Sigmoid colon (tissue), 7 donors: ENCODE data around the gene RARS1. TPM values are rescaled to one million over a fixed set of nuclear protein-coding genes. Genes with fewer than 3 reads are reported as not detected.

Source experiments
- DNase-seq: peaks from one replicate; pipeline ENCODE4 v3.0.0-alpha.2; 2019
- H3K27ac ChIP-seq, 4 donors: fragments of 200-600 bp; sonication (generic); one replicate each; pipeline ENCODE4 v1.5.1; 2016 to 2019; ENCODE audit warnings: mild to moderate bottlenecking in 1 of 4
- H3K27me3 ChIP-seq, 3 donors: fragments of 200-600 bp; sonication (generic); one replicate each; pipeline ENCODE4 v1.5.1; 2019; ENCODE audit warnings: mild to moderate bottlenecking in 1 of 3
- H3K36me3 ChIP-seq, 4 donors: fragments of 200-600 bp; sonication (generic); one replicate each; pipeline ENCODE4 v1.5.1; 2016 to 2019
- H3K4me1 ChIP-seq, 4 donors: fragments of 200-600 bp; sonication (generic); one replicate each; pipeline ENCODE4 v1.5.1; 2017 to 2019
- H3K4me3 ChIP-seq, 4 donors: fragments of 200-600 bp; sonication (generic); one replicate each; pipeline ENCODE4 v1.5.1; 2017 to 2019; ENCODE audit warnings: mild to moderate bottlenecking in 2 of 4, moderate library complexity in 1 of 4
- H3K9me3 ChIP-seq, 4 donors: fragments of 200-600 bp in 3 of 4; sonication (generic) in 3 of 4; one replicate each; pipeline versions ENCODE4 v1.5.1 to v1.6.1; 2013 to 2019
- CTCF ChIP-seq, 4 experiments: fragments of 450-650 bp in 3 of 4; fragments of 200-600 bp in 1 of 4; IDR thresholded peaks; one replicate each; pipeline ENCODE4 v1.5.1; 2016 to 2019; ENCODE audit warnings: antibody characterized with exemption in 4 of 4, mild to moderate bottlenecking in 3 of 4, moderate library complexity in 2 of 4
- EP300 ChIP-seq, 4 donors: sonication (generic); formaldehyde crosslinking; IDR thresholded peaks; one replicate each; pipeline ENCODE4 v1.6.1; 2017; ENCODE audit warnings: antibody characterized with exemption in 4 of 4
- POLR2A ChIP-seq, 2 donors: fragments of 450-650 bp; IDR thresholded peaks; one replicate each; pipeline ENCODE4 v1.6.1; 2016; ENCODE audit warnings: antibody characterized with exemption in 2 of 2, mild to moderate bottlenecking in 2 of 2, moderate library complexity in 2 of 2
- POLR2AphosphoS5 ChIP-seq, 4 donors: sonication (generic); formaldehyde crosslinking; IDR thresholded peaks; one replicate each; pipeline ENCODE4 v1.6.1; 2017; ENCODE audit warnings: antibody characterized with exemption in 4 of 4
- WGBS, 2 donors: extraction: QIAGEN DNeasy Blood & Tissue Kit; methylation state at CpG; one replicate each; pipeline ENCODE4 v1.1.7; 2013; 5-methylcytosine and 5-hydroxymethylcytosine counted together
- intact Hi-C: fragments of 100-400 bp; cut with DNase I; formaldehyde crosslinking; loops from one replicate; pipeline ENCODE4 v1.15.1; 2023
- polyA plus RNA-seq, 3 donors: library from polyadenylated mRNA; stranded (reverse); fragments of 200-250 nt; gene quantifications; one replicate each; pipeline ENCODE4 v1.2.3, GENCODE V29; 2013
- total RNA-seq, 4 donors: library from RNA; depleted of rRNA; stranded (reverse); fragments of >200 nt; gene quantifications; one replicate each; pipeline ENCODE4 v1.1.0, GENCODE V29; 2016
- donor health status: healthy with polysubstance abuse.
- donor health status: Bipolar disorder and iron deficiency.
- donor health status: healthy.

The RARS1 gene
- total and polyA plus RNA-seq, 7 donors: 21.0 to 91.1 (median 65.8) TPM

DNA sequence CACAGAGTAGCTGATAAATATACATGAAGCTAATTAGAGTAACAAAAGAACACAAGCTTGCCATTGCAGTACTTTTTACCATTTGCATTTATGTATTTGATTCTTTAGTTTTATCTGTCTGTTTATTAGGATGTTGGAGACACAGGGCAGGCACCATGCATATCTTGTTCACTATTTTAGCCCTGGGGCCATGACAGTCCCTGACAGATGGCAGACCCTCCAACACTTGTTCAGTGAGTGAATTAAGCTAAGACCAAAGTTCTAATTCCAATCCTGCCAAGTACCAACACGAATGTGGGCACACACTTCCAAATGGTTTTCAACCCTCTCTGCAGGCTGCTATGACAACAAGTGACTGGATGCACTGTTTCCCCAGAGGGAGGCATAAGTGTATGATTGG, 12.0 kb upstream of the RARS1 start:
- Histone ChIP-seq H3K4me3 (no peak overlapping the region), H3K36me3 (no peaks in the 10 kb centered on the region), H3K27ac (no peak overlapping the region), H3K27me3 (no peaks in the 10 kb centered on the region), H3K9me3 (no peaks in the 10 kb centered on the region), H3K4me1 (no peaks in the 10 kb centered on the region)
- TF ChIP-seq POLR2A (IDR thresholded peaks at IDR 0.05): no peak
- no peak for TF ChIP-seq CTCF (IDR thresholded peaks at IDR 0.05)
- no peak for TF ChIP-seq POLR2AphosphoS5 (IDR thresholded peaks at IDR 0.05)
- no peak for TF ChIP-seq EP300 (IDR thresholded peaks at IDR 0.05)
- DNase-seq: no peak
- intact Hi-C loops: no loop called here
- 79 to 82% methylated on average over 1 of the region's 1 CpG for WGBS, 2 donors

DNA sequence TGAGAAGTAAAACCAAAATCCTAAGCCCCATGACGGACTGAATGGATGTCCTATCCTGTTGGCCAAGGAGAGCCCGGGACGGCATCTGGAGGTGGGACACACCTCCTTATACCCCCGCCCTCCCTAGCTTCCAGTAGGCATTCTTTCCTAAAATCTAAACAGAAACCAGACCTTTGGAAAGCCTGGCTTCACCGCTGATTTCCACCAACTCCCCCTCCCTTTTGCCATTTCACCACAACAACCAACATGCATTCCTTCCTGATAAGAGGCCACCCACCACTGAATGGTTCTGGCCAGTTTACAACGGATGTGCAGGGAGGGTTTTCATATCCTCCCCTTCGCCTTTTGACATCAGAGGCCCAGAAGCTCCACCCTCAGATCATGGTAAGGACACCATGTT, 9.2 kb upstream of the RARS1 start:
- H3K27ac ChIP-seq: no peak overlapping the region
- H3K27me3 ChIP-seq: no peaks in the 10 kb centered on the region
- no peaks in the 10 kb centered on the region for H3K36me3 ChIP-seq
- H3K9me3 ChIP-seq: no peaks in the 10 kb centered on the region
- intact Hi-C loops: no loop called here
- H3K4me1 ChIP-seq: no peaks in the 10 kb centered on the region
- TF ChIP-seq POLR2AphosphoS5 (IDR thresholded peaks at IDR 0.05) (no peak), CTCF (IDR thresholded peaks at IDR 0.05) (no peak), POLR2A (IDR thresholded peaks at IDR 0.05) (no peak), EP300 (IDR thresholded peaks at IDR 0.05) (no peak)
- no peak for DNase-seq
- no peak overlapping the region for H3K4me3 ChIP-seq
- WGBS, 2 donors: 66 to 73% methylated on average over 7 of the region's 7 CpGs

- Histone ChIP-seq H3K27me3 (no peaks in the 10 kb centered on the region), H3K4me1 (no peaks in the 10 kb centered on the region), H3K4me3 (no peak overlapping the region), H3K9me3 (no peaks in the 10 kb centered on the region), H3K27ac (no peak overlapping the region), H3K36me3 (no peaks in the 10 kb centered on the region)
- WGBS, 2 donors: 86 to 90% methylated on average over 3 of the region's 3 CpGs
- no peak for DNase-seq
- no peak for TF ChIP-seq EP300 (IDR thresholded peaks at IDR 0.05)
- no peak for TF ChIP-seq CTCF (IDR thresholded peaks at IDR 0.05)
- no peak for TF ChIP-seq POLR2AphosphoS5 (IDR thresholded peaks at IDR 0.05)
- TF ChIP-seq POLR2A (IDR thresholded peaks at IDR 0.05): no peak
- intact Hi-C loops: no loop called here
Measured at GRCh38 chr5:168479166-168479565, 7.1 kb upstream of the RARS1 start.

DNA sequence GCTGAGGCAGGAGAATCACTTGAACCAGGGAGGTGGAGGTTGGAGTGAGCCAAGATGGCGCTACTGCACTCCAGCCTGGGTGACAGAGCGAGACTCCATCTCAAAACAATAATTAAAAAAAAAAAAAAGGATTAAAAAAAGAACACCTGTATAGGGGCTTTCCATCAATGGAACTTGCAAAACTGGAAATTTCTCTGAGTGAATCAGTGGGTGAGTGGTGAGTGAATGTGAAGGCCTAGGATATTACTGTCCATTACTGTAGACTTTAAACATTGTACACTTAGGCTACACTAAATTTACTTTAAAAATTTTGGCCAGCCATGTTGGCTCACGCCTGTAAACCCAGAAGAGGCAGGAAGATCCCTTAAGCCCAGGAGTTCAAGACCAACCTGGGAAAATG, 5.7 kb upstream of the RARS1 start:
- no peaks in the 10 kb centered on the region for H3K36me3 ChIP-seq
- H3K4me3 ChIP-seq: no peak overlapping the region
- no peak overlapping the region for H3K27ac ChIP-seq
- no peaks in the 10 kb centered on the region for H3K9me3 ChIP-seq
- WGBS, 2 donors: 95 to 98% methylated on average over 3 of the region's 3 CpGs
- no peak for TF ChIP-seq CTCF (IDR thresholded peaks at IDR 0.05)
- TF ChIP-seq POLR2A (IDR thresholded peaks at IDR 0.05): no peak
- TF ChIP-seq EP300 (IDR thresholded peaks at IDR 0.05): no peak
- no peak for TF ChIP-seq POLR2AphosphoS5 (IDR thresholded peaks at IDR 0.05)
- no peaks in the 10 kb centered on the region for H3K27me3 ChIP-seq
- no peaks in the 10 kb centered on the region for H3K4me1 ChIP-seq
- intact Hi-C loops: no loop called here
- no peak for DNase-seq

- TF ChIP-seq POLR2A (IDR thresholded peaks at IDR 0.05) (no peak), POLR2AphosphoS5 (IDR thresholded peaks at IDR 0.05) (no peak), CTCF (IDR thresholded peaks at IDR 0.05) (no peak), EP300 (IDR thresholded peaks at IDR 0.05) (no peak)
- WGBS, 2 donors: 33 to 59% methylated on average over 4 of the region's 4 CpGs
- intact Hi-C loops: no loop called here
- H3K27ac ChIP-seq: no peak overlapping the region
- no peak overlapping the region for H3K4me3 ChIP-seq
- no peaks in the 10 kb centered on the region for H3K36me3 ChIP-seq
- DNase-seq: no peak
- H3K4me1 ChIP-seq: peaks cover 0 to 4% (median 0%) of the 10 kb centered on the region in 4 donors
- no peaks in the 10 kb centered on the region for H3K27me3 ChIP-seq
- no peaks in the 10 kb centered on the region for H3K9me3 ChIP-seq
Measured at GRCh38 chr5:168481330-168481788, 4.9 kb upstream of the RARS1 start.
